A673 (cell line): Measurements from ENCODE around the gene TRIM38. TPM values are rescaled to one million over a fixed set of nuclear protein-coding genes. Genes with fewer than 3 reads are reported as not detected.

Experiments used
- BruUV-seq: library from RNA; stranded (reverse); fragments of 400-500 nt; replicated peaks from 2 replicates; lab custom pipeline; 2021; lab: Mats Ljungman, UMichigan
- CTCF ChIA-PET: fragments of 300-600 bp; sonication (Branson Sonifier 250); formaldehyde crosslinking; loops from one replicate; lab custom pipeline; 2022; ENCODE audit warnings: antibody characterized with exemption; lab: Charles Lee
- POLR2A ChIA-PET: fragments of 300-600 bp; sonication (Branson Sonifier 250); formaldehyde crosslinking; loops from one replicate; lab custom pipeline; 2022; ENCODE audit warnings: antibody characterized with exemption; ENCODE audit not compliant: low non-redundant PET; lab: Charles Lee
- DNase-seq: peaks from one replicate; pipeline ENCODE4 v3.0.0-alpha.2; 2015; ENCODE audit warnings: low spot score
- H3K27ac ChIP-seq: fragments of 200-600 bp; sonication (generic); 2 replicates; pipeline ENCODE4 v1.5.1; 2016; ENCODE audit warnings: mixed run types, low read depth, mild to moderate bottlenecking, mixed read lengths, antibody characterized with exemption, low read length; ENCODE audit not compliant: poor library complexity, severe bottlenecking
- H3K27me3 ChIP-seq: fragments of 200-600 bp; sonication (generic); replicated peaks from 2 replicates; pipeline ENCODE4 v1.6.1; 2017; ENCODE audit warnings: mixed run types, low read depth, mild to moderate bottlenecking, mixed read lengths, antibody characterized with exemption, low read length; ENCODE audit not compliant: insufficient read depth, poor library complexity
- H3K36me3 ChIP-seq: fragments of 200-600 bp; sonication (generic); 2 replicates; pipeline ENCODE4 v1.6.1; 2016; ENCODE audit warnings: mixed run types, mild to moderate bottlenecking, mixed read lengths, antibody characterized with exemption, low read length; ENCODE audit not compliant: insufficient read depth, poor library complexity, severe bottlenecking
- H3K4me1 ChIP-seq: fragments of 200-600 bp; sonication (generic); 2 replicates; pipeline ENCODE4 v1.6.1; 2017; ENCODE audit warnings: mixed run types, mild to moderate bottlenecking, mixed read lengths, antibody characterized with exemption, low read length; ENCODE audit not compliant: insufficient read depth, poor library complexity, severe bottlenecking
- H3K4me3 ChIP-seq: fragments of 200-600 bp; sonication (generic); 2 replicates; pipeline ENCODE4 v1.5.1; 2016; ENCODE audit warnings: low read depth, mixed run types, mild to moderate bottlenecking, mixed read lengths, low read length; ENCODE audit not compliant: poor library complexity, severe bottlenecking
- H3K9me3 ChIP-seq: fragments of 200-600 bp; sonication (generic); 2 replicates; pipeline ENCODE4 v1.6.1; 2016; ENCODE audit warnings: mixed run types, low read depth, mild to moderate bottlenecking, mixed read lengths, antibody characterized with exemption, low read length; ENCODE audit not compliant: poor library complexity, severe bottlenecking
- EZH2 ChIP-seq: fragments of 200-600 bp; sonication (generic); IDR thresholded peaks from 2 replicates; pipeline ENCODE4 v1.6.1; 2017; ENCODE audit warnings: borderline replicate concordance, low read depth, mild to moderate bottlenecking, mixed read lengths, antibody characterized with exemption, low read length; ENCODE audit not compliant: poor library complexity, severe bottlenecking
- intact Hi-C: fragments of 100-400 bp; cut with micrococcal nuclease; formaldehyde crosslinking; loops from one replicate; pipeline ENCODE4 v1.10.0; 2022; ENCODE audit not compliant: unreplicated experiment
- total RNA-seq: library from RNA; stranded (reverse); gene quantifications from 2 replicates; pipeline ENCODE4 v1.2.3, GENCODE V29; 2021
- TF ChIP-seq, protein P1 (sequence below): fragments of 300-800, 200-600 bp; sonication (generic); conservative IDR thresholded peaks from 2 replicates; pipeline ENCODE4 v1.5.1; 2017; ENCODE audit warnings: low read depth, mild to moderate bottlenecking, antibody characterized with exemption, low read length, moderate library complexity, mixed read lengths

Gene TRIM38
- total RNA-seq, 1 experiment from 2014 or later, result 9.7 TPM

- Histone ChIP-seq H3K27me3 (no peaks in the 10 kb centered on the region), H3K9me3 (no peaks in the 10 kb centered on the region), H3K4me1 (no peaks in the 10 kb centered on the region), H3K27ac (no peak overlapping the region), H3K36me3 (no peaks in the 10 kb centered on the region), H3K4me3 (no peak overlapping the region)
- ChIA-PET POLR2A (no interaction called here), CTCF (no interaction called here)
- TF ChIP-seq EZH2, result no peak
- TF ChIP-seq, protein P1, sequence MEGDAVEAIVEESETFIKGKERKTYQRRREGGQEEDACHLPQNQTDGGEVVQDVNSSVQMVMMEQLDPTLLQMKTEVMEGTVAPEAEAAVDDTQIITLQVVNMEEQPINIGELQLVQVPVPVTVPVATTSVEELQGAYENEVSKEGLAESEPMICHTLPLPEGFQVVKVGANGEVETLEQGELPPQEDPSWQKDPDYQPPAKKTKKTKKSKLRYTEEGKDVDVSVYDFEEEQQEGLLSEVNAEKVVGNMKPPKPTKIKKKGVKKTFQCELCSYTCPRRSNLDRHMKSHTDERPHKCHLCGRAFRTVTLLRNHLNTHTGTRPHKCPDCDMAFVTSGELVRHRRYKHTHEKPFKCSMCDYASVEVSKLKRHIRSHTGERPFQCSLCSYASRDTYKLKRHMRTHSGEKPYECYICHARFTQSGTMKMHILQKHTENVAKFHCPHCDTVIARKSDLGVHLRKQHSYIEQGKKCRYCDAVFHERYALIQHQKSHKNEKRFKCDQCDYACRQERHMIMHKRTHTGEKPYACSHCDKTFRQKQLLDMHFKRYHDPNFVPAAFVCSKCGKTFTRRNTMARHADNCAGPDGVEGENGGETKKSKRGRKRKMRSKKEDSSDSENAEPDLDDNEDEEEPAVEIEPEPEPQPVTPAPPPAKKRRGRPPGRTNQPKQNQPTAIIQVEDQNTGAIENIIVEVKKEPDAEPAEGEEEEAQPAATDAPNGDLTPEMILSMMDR, result no peak
- no TSS peak for BruUV-seq
- no peak for DNase-seq
- intact Hi-C loops, result no loop called here
These were observed 26.6 kb upstream of the TRIM38 start for GRCh38 chr6:25935953-25936352.

GRCh38 chr6:25939593-25939992 is 23.0 kb upstream of the TRIM38 start:
- TF ChIP-seq, protein P1, result no peak
- no peak for TF ChIP-seq EZH2
- no TSS peak for BruUV-seq

GRCh38 chr6:25942561-25943147 is 19.9 kb upstream of the TRIM38 start:
- no peak for TF ChIP-seq EZH2
- TF ChIP-seq, protein P1, result peak; percentile 73
- Histone ChIP-seq H3K4me1 (no peaks in the 10 kb centered on the region), H3K36me3 (no peaks in the 10 kb centered on the region), H3K27me3 (no peaks in the 10 kb centered on the region), H3K9me3 (no peaks in the 10 kb centered on the region), H3K27ac (no peak overlapping the region), H3K4me3 (no peak overlapping the region)
- POLR2A ChIA-PET, result no interaction called here
- CTCF ChIA-PET, result no interaction called here
- intact Hi-C loops, result loop anchor here (1.0 kb wide), 1 partner anchor 154 kb away; no protein-coding TSS in a partner anchor
- BruUV-seq, result no TSS peak
- DNase-seq, result peak; percentile 56

More at GRCh38 chr6:25939593-25939992, 23.0 kb upstream of the TRIM38 start:
- H3K4me3 ChIP-seq, result no peak overlapping the region
- CTCF ChIA-PET, result no interaction called here
- H3K27ac ChIP-seq, result no peak overlapping the region
- no peaks in the 10 kb centered on the region for H3K9me3 ChIP-seq
- intact Hi-C loops, result no loop called here
- DNase-seq, result no peak
- no peaks in the 10 kb centered on the region for H3K27me3 ChIP-seq
- H3K36me3 ChIP-seq, result no peaks in the 10 kb centered on the region
- POLR2A ChIA-PET, result no interaction called here
- H3K4me1 ChIP-seq, result no peaks in the 10 kb centered on the region
